ENCODE data around the gene MYL7.

MYL7 gene

DNA sequence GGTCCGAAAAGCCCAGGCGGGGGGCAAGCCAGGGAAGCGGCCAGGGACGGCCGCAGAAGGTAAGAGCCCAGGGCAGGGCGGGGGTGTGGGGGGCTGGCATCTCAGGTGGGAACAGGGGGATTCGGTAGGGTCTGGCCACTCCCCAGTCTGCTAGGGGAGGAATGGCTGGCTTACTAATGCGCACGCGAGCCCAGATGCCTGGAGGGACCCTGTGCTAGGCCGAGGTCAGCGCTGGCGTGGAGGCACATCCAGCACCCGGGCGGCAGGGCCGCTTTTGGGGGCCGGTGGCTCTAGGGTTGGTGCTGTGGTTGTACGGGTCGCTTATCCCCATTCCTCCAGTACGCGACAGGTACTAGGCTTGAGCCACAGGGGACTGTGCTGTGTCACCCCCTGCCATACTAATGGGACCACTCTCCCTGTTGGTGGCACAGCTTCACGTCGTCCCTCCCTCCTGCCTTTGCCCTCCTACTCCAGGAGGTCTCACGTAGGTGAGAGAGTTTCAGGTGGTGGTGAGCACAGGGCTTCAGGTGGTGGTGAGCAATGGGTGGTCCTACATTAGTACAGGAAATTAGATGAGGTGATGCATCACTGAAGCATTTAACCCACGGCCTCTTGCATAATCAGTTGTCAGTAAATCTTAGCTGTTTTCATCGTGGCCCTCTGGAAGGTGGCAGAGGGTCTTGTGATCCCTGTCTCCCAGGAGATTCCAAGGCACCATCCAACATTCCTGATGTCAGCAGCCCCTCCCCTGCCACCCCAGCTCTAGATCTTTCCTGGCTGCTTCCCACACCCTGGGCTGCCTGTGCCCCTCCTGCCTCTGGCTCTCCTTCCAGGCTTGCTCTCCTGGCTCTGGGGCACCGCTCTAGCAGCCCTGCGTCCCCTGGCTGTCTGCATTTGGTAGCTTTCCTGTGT is 36.0 kb downstream of the MYL7 start:
- Histone ChIP-seq H3K27me3 (replicated peaks) (no peaks in the 10 kb centered on the region), H3K36me3 (replicated peaks) (peaks cover 3% of the 10 kb centered on the region), H3K4me3 (ENCODE audit: low read depth, low read length) (peak overlapping the region; percentile 75), H3K27ac (no peak overlapping the region)
- TF ChIP-seq, protein P1, sequence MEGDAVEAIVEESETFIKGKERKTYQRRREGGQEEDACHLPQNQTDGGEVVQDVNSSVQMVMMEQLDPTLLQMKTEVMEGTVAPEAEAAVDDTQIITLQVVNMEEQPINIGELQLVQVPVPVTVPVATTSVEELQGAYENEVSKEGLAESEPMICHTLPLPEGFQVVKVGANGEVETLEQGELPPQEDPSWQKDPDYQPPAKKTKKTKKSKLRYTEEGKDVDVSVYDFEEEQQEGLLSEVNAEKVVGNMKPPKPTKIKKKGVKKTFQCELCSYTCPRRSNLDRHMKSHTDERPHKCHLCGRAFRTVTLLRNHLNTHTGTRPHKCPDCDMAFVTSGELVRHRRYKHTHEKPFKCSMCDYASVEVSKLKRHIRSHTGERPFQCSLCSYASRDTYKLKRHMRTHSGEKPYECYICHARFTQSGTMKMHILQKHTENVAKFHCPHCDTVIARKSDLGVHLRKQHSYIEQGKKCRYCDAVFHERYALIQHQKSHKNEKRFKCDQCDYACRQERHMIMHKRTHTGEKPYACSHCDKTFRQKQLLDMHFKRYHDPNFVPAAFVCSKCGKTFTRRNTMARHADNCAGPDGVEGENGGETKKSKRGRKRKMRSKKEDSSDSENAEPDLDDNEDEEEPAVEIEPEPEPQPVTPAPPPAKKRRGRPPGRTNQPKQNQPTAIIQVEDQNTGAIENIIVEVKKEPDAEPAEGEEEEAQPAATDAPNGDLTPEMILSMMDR (IDR thresholded peaks at IDR 0.05; ENCODE audit: low read depth, low read length, missing control alignments) = peak; percentile 19
- in situ Hi-C loops (cut with HindIII; ENCODE audit: low pct_ligation_motif_present, low sequenced_read_pairs) = no loop called here
- DNase-seq = peak; percentile 34

DNA sequence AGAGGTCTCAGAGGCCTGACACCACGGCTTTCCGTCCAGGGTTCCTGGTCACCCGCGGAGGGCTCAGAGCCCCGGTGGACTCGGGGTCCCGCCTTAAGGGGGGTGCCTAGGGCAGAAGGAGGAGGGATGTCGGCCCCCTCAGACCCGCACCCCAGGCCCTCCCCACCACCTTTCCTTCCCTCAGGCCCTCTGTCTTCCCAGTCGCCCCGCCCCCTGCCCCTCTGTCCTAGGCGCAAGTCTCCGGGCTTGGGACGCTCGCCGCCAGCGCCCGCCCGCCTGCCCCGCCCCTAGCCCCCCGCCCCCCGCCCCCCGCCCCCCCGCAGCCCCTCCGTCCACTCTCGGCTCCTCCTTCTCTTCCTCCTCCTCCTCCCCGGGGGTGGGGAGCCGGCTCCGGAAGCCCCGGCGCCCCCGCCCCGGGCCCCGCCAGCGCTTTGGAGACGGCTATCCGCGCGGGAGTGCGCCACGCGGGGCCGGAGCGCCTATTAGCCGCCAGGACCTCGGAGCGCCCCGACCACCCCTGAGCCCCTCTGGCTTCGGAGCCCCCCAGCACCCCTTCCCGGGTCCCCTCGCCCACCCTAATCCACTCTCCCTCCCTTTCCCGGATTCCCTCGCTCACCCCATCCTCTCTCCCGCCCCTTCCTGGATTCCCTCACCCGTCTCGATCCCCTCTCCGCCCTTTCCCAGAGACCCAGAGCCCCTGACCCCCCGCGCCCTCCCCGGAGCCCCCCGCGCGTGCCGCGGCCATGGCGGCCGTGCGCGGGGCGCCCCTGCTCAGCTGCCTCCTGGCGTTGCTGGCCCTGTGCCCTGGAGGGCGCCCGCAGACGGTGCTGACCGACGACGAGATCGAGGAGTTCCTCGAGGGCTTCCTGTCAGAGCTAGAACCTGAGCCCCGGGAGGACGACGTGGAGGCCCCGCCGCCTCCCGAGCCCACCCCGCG is 36.9 kb downstream of the MYL7 start, which contains the start of gene AEBP1:
TSS of gene AEBP1 (plus strand) at position 423 of the 937 bp plus-strand sequence. CDS start at position 744, 321 bp downstream.
- H3K4me3 ChIP-seq (ENCODE audit: low read depth, low read length) = peak within 1 kb of the TSS; percentile 75
- in situ Hi-C loops (cut with HindIII; ENCODE audit: low pct_ligation_motif_present, low sequenced_read_pairs) = no loop called here
- TF ChIP-seq, protein P1 (IDR thresholded peaks at IDR 0.05; ENCODE audit: low read depth, low read length, missing control alignments) = no peak
- no peak within 1 kb of the TSS for H3K27ac ChIP-seq
- H3K36me3 ChIP-seq (replicated peaks) = peaks cover 3% of the 10 kb centered on the region
- no peaks in the 10 kb centered on the region for H3K27me3 ChIP-seq (replicated peaks)
- DNase-seq = no peak

DNA sequence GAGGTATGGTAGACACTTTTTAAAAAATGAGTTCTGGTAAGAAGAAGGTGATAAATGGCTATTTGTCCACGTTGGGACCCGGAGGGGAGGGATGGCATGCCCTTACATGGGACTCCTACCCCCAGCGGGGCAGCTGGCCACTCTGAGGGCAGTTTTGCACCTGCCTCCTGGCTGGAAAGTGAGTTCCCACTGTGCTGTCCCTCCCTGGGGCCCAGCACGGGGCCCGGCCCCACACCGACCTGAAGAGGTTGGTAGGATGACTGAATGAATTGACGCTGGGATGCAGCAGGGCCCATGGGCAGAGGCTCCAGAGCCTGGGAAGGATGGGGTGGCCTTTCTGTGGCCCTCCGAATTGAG is 37.6 kb downstream of the MYL7 start:
- H3K4me3 ChIP-seq (ENCODE audit: low read depth, low read length) = no peak overlapping the region

DNA sequence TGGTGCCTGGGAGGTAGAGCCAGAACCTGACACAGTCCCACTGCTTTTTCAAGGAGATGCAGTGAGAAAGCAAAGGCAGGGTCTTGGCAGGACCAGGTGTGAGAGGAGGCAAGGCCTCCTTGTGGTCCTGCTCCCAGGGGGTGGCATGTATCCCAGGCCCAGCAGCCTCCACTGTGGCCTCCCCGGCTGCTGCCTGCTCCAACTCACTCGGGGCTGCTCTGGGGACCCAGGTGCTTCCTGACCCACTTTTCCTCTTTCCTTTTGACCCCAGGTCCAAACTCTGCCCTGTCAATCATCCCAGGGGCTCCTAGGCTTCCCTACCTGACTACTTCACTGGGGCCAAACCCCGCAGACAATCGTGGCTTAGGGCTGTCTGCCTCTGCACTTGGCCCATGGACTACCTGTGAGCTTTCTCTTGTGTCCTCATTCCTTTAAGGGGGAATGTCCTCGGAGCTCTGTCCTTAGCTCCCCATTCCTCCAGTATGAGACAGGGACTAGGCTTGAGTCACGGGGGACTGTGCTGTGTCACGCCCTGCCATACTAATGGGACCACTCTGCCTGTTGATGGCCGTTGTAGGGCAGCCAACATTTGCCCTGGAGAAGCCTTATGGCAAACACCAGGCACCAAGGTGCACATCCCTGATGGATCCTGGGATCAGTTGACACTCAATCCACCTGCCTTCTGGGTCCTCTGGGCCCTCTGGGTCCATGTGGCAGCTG is 38.1 kb downstream of the MYL7 start:
- H3K4me3 ChIP-seq (ENCODE audit: low read depth, low read length) = no peak overlapping the region
- in situ Hi-C loops (cut with HindIII; ENCODE audit: low pct_ligation_motif_present, low sequenced_read_pairs) = no loop called here
- H3K27me3 ChIP-seq (replicated peaks) = no peaks in the 10 kb centered on the region
- H3K36me3 ChIP-seq (replicated peaks) = no peaks in the 10 kb centered on the region
- no peak for DNase-seq
- H3K27ac ChIP-seq = no peak overlapping the region
- TF ChIP-seq, protein P1 (IDR thresholded peaks at IDR 0.05; ENCODE audit: low read depth, low read length, missing control alignments) = no peak

More for the DNA sequence above, 37.6 kb downstream of the MYL7 start:
- no peak for DNase-seq
- peaks cover 2% of the 10 kb centered on the region for H3K36me3 ChIP-seq (replicated peaks)
- no peak overlapping the region for H3K27ac ChIP-seq
- in situ Hi-C loops (cut with HindIII; ENCODE audit: low pct_ligation_motif_present, low sequenced_read_pairs) = no loop called here
- H3K27me3 ChIP-seq (replicated peaks) = no peaks in the 10 kb centered on the region
- TF ChIP-seq, protein P1 (IDR thresholded peaks at IDR 0.05; ENCODE audit: low read depth, low read length, missing control alignments) = no peak

Measured in brain microvascular endothelial cell (primary cell).